ENCODE data around the gene APOL2. TPM values are rescaled to one million over a fixed set of nuclear protein-coding genes. Genes with fewer than 3 reads are reported as not detected.

APOL2 gene
- total and polyA plus RNA-seq, 11 donors: 26.6 to 213 (median 53.3) TPM

- WGBS, 4 donors: 16 to 21% (median 18%) methylated on average over 7 of the region's 7 CpGs
- H3K9me3 ChIP-seq: no peaks in the 10 kb centered on the region
- H3K36me3 ChIP-seq: peaks cover 0 to 14% (median 1%) of the 10 kb centered on the region in 9 donors
- H3K27ac ChIP-seq: no peak overlapping the region
- intact Hi-C loops (cut with DNase I): loop anchor here in 7 of 10 donors (2.0 to 10.0 kb wide), 6 partner anchors 27 to 77 kb away; no protein-coding TSS in a partner anchor
- peak; percentile 68 to 83 (median 74) for ATAC-seq
- TF ChIP-seq POLR2A (IDR thresholded peaks at IDR 0.05) (no peak), CTCF (IDR thresholded peaks at IDR 0.05) (peak; percentile 55 to 78 (median 64))
- peaks cover 0 to 32% (median 16%) of the 10 kb centered on the region in 12 donors for H3K4me1 ChIP-seq
- no peak overlapping the region for H3K4me3 ChIP-seq
- peak in 3 of 5 donors; percentile 41 to 59 (median 58) for DNase-seq
- no peaks in the 10 kb centered on the region for H3K27me3 ChIP-seq
Measured at GRCh38 chr22:36221799-36222751, 17.3 kb downstream of the APOL2 start.

DNA sequence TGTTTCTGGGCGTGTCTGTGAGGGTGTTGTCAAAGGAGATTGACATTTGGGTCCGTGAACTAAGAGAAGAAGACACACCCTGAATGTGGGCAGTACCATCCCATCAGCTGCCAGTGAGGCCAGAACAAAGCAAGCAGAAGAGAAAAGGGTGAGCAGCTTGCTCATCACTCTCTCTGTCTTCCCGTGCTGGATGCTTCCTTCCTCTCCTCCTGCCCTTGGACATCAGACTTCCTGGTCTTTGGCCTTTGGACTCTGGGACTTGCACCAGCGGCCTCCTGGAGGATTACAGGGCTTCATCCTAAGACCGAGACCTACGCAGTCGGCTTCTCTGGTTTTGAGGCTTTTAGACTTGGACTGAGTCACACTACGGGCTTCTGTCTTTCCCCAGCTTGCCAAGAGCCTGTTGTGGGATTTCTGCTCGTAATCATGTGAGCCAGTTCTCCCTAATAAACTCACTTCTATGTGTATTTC is 18.8 kb downstream of the APOL2 start:
- Histone ChIP-seq H3K4me3 (peak overlapping the region in 2 of 12 donors; percentile 13 to 17), H3K27ac (peak overlapping the region in 8 of 12 donors; percentile 14 to 55 (median 37)), H3K36me3 (peaks cover 0 to 6% (median 0%) of the 10 kb centered on the region in 9 donors), H3K4me1 (peaks cover 0 to 32% (median 16%) of the 10 kb centered on the region in 12 donors), H3K9me3 (no peaks in the 10 kb centered on the region), H3K27me3 (no peaks in the 10 kb centered on the region)
- ATAC-seq (peak in 3 of 4 donors; percentile 35 to 77 (median 45)), DNase-seq (peak in 2 of 5 donors; percentile 35 to 59)
- no peak for TF ChIP-seq POLR2A (IDR thresholded peaks at IDR 0.05)
- no peak for TF ChIP-seq CTCF (IDR thresholded peaks at IDR 0.05)
- 52 to 68% (median 61%) methylated on average over 9 of the region's 9 CpGs for WGBS, 4 donors
- intact Hi-C loops (cut with DNase I): loop anchor here in 7 of 10 donors (2.0 to 10.0 kb wide), 5 partner anchors 26 to 76 kb away; no protein-coding TSS in a partner anchor

DNA sequence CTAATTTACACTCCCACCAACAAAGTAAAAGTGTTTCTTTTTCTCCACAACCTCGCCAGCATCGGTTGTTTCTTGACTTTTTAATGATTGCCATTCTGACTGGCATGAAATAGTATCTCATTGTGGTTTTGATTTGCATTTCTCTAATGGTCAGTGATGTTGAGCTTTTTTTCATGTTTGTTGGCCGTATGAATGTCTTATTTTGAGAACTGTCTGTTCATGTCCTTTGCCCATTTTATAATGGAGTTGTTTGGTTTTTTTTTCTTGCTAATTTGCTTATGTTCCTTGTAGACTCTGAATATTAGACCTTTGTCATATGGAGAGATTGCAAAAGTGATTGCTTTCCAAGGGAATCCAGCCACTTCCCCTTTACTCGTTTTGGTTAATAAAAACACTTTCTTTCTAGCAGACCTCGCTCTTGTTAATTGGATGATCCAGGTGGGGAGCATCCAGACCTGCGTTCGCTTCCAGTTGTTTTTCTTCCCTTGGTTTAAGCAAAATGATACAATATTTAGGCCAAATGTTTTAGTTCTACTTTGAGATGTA is 20.6 kb downstream of the APOL2 start:
- Histone ChIP-seq H3K36me3 (no peaks in the 10 kb centered on the region), H3K27me3 (no peaks in the 10 kb centered on the region), H3K4me1 (peaks cover 0 to 32% (median 15%) of the 10 kb centered on the region in 12 donors), H3K27ac (no peak overlapping the region), H3K9me3 (no peaks in the 10 kb centered on the region), H3K4me3 (no peak overlapping the region)
- intact Hi-C loops (cut with DNase I): no loop called here
- WGBS, 4 donors: 86 to 89% (median 88%) methylated on average over 7 of the region's 7 CpGs
- TF ChIP-seq CTCF (IDR thresholded peaks at IDR 0.05): no peak
- no peak for TF ChIP-seq POLR2A (IDR thresholded peaks at IDR 0.05)
- DNase-seq (no peak), ATAC-seq (no peak)

DNA sequence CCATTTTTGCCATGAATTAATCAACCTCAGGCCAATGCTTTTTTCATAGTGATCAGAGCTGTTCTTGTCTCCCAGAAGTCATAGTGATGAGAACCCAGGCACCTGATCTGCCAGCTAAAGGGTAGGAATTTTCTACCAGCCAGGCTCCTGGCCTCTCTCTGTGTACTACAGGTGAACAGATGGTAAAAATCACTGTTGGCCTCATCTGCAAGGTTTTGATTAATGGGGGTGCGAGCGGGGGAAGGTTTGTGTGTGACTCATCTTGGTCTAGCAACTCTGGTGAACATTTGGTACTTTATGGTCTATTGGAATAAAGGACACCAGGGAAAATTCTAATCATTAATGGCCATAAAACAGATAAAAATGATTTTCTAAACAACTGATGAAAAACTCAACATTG is 23.3 kb downstream of the APOL2 start:
- ATAC-seq (no peak), DNase-seq (no peak)
- H3K4me3 ChIP-seq: no peak overlapping the region
- no peak overlapping the region for H3K27ac ChIP-seq
- no peaks in the 10 kb centered on the region for H3K36me3 ChIP-seq
- peaks cover 0 to 39% (median 3%) of the 10 kb centered on the region in 12 donors for H3K4me1 ChIP-seq
- intact Hi-C loops (cut with DNase I): loop anchor here in 1 of 10 donors (2.0 kb wide), 1 partner anchor 17 kb away; no protein-coding TSS in a partner anchor
- TF ChIP-seq CTCF (IDR thresholded peaks at IDR 0.05) (no peak), POLR2A (IDR thresholded peaks at IDR 0.05) (no peak)
- no peaks in the 10 kb centered on the region for H3K27me3 ChIP-seq
- H3K9me3 ChIP-seq: no peaks in the 10 kb centered on the region
- WGBS, 4 donors: 43 to 98% (median 81%) methylated on average over 2 of the region's 2 CpGs
